A673 (cell line): ENCODE data around the gene ARHGAP6.

Experiments used
- CTCF ChIP-seq: fragments of 300-800, 200-600 bp; sonication (generic); conservative IDR thresholded peaks from 2 replicates; pipeline ENCODE4 v1.5.1; 2017; ENCODE audit warnings: low read depth, mild to moderate bottlenecking, antibody characterized with exemption, low read length, moderate library complexity, mixed read lengths
- EZH2 ChIP-seq: fragments of 200-600 bp; sonication (generic); IDR thresholded peaks from 2 replicates; pipeline ENCODE4 v1.6.1; 2017; ENCODE audit warnings: borderline replicate concordance, low read depth, mild to moderate bottlenecking, mixed read lengths, antibody characterized with exemption, low read length; ENCODE audit not compliant: poor library complexity, severe bottlenecking

DNA sequence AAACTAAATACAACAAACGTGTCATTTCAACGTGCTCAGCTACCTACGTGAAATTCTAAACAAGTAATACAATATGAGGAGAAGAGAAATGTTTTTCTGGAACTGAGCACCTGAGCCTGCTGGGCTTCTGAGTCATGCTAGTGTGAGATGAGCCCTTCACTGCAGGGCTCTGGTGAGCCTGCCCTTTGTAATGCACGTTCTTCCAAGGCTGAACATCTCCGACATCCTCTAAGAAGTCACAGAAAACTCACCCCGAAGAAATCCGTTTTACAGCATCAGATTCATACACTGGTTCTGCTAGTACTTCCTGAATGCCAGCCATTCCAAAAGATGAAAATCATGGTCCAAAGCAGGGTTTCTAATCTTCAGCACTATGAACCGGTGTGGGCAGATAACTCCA is 215.4 kb downstream of the ARHGAP6 start:
- TF ChIP-seq CTCF (no peak), EZH2 (no peak)
